HepG2 (cell line): ENCODE results near the gene ZNF616. TPM values are rescaled to one million over a fixed set of nuclear protein-coding genes. Genes with fewer than 3 reads are reported as not detected.

Source experiments
- ARNT2 ChIP-seq: sonication (generic); formaldehyde crosslinking; IDR thresholded peaks from 2 replicates; pipeline ENCODE4 v1.8.0; 2022; ENCODE audit warnings: mild to moderate bottlenecking, low read depth, missing genetic modification reagents, moderate library complexity
- BCL6 ChIP-seq: IDR thresholded peaks from 2 replicates; pipeline ENCODE4 v1.6.1; 2016; ENCODE audit warnings: missing genetic modification reagents, missing compliant biosample characterization
- CEBPG ChIP-seq: IDR thresholded peaks from 2 replicates; pipeline ENCODE4 v1.6.1; 2016
- FOXP4 ChIP-seq: sonication (generic); formaldehyde crosslinking; IDR thresholded peaks from 2 replicates; pipeline ENCODE4 v1.4.0; 2020; ENCODE audit warnings: missing genetic modification reagents
- GTF2F1 ChIP-seq: fragments of 150-350 bp; IDR thresholded peaks from 2 replicates; pipeline ENCODE4 v1.6.1; 2014; ENCODE audit warnings: low read length
- MATR3 ChIP-seq: sonication (generic); formaldehyde crosslinking; IDR thresholded peaks from 2 replicates; pipeline ENCODE4 v1.4.0; 2020; ENCODE audit warnings: missing genetic modification reagents
- MIXL1 ChIP-seq: IDR thresholded peaks from 2 replicates; pipeline ENCODE4 v1.6.1; 2016
- MXI1 ChIP-seq: IDR thresholded peaks from 3 replicates; pipeline ENCODE4 v1.6.1; 2012; ENCODE audit warnings: low read depth, low read length, inconsistent platforms, borderline replicate concordance
- RBAK ChIP-seq: sonication (generic); formaldehyde crosslinking; IDR thresholded peaks from 2 replicates; pipeline ENCODE4 v1.5.1; 2020; ENCODE audit warnings: mild to moderate bottlenecking, missing genetic modification reagents
- RBFOX2 ChIP-seq: fragments of 200-400 bp; formaldehyde crosslinking; IDR thresholded peaks from 2 replicates; pipeline ENCODE4 v1.6.1; 2017; ENCODE audit warnings: low read depth, mild to moderate bottlenecking, low read length
- SETDB1 ChIP-seq: sonication (generic); formaldehyde crosslinking; IDR thresholded peaks from 2 replicates; pipeline ENCODE4 v1.5.1; 2020; ENCODE audit warnings: missing genetic modification reagents, mild to moderate bottlenecking, borderline replicate concordance
- SP140L ChIP-seq: sonication (generic); formaldehyde crosslinking; IDR thresholded peaks from 2 replicates; pipeline ENCODE4 v1.4.0; 2020; ENCODE audit warnings: missing genetic modification reagents, borderline replicate concordance
- ZNF580 ChIP-seq: IDR thresholded peaks from 2 replicates; pipeline ENCODE4 v1.6.1; 2016; ENCODE audit warnings: low read depth, borderline replicate concordance
- ZNF687 ChIP-seq: sonication (generic); formaldehyde crosslinking; IDR thresholded peaks from 2 replicates; pipeline ENCODE4 v1.5.1; 2020; ENCODE audit warnings: mild to moderate bottlenecking, missing genetic modification reagents, moderate library complexity
- ZNF841 ChIP-seq: sonication (generic); formaldehyde crosslinking; IDR thresholded peaks from 2 replicates; pipeline ENCODE4 v1.8.1; 2023; ENCODE audit warnings: missing genetic modification reagents, borderline replicate concordance
- ZXDC ChIP-seq: sonication (generic); formaldehyde crosslinking; IDR thresholded peaks from 2 replicates; pipeline ENCODE4 v1.5.0; 2020; ENCODE audit warnings: mild to moderate bottlenecking, missing genetic modification reagents
- polyA plus RNA-seq, 8 experiments: library from polyadenylated mRNA; depleted of rRNA in 3 of 8; stranded (reverse) in 7 of 8; unstranded in 1 of 8; fragments of >200 nt; fragmentation: Illumina TruSeq in 4 of 8; extraction: Trizol in 4 of 8; gene quantifications; 2 replicates each; pipeline versions ENCODE4 v1.2.1 to v1.2.3, GENCODE V29; 2011 to 2016; ENCODE audit warnings: low read depth in 4 of 8, missing spikeins in 1 of 8, mixed read lengths in 1 of 8; ENCODE audit not compliant: insufficient read depth in 1 of 8
- total RNA-seq, 5 experiments: library from RNA; depleted of rRNA; stranded (reverse); fragments of >200 nt; fragmentation: Illumina TruSeq; extraction: Trizol; gene quantifications; 2 replicates each; pipeline ENCODE4 v1.2.3, GENCODE V29; 2016; ENCODE audit warnings: low read depth in 1 of 5

ZNF616 gene
- total and polyA plus RNA-seq, 2 of the 13 experiments (the other 11 are each of a cell fraction or from before 2014, with no cell fraction given), result 2.2 to 10.4 TPM

- TF ChIP-seq ZNF687 (CRISPR knock-in tag), result peak; percentile 65
- TF ChIP-seq RBAK (CRISPR knock-in tag), result no peak
- TF ChIP-seq SETDB1 (CRISPR knock-in tag), result no peak
- 0 out of 2 replicates have a peak, but pooled peaks have one; percentile 13 for TF ChIP-seq FOXP4 (CRISPR knock-in tag)
- TF ChIP-seq GTF2F1, result 0 out of 2 replicates have a peak, but pooled peaks have one; percentile 43
- no peak for TF ChIP-seq CEBPG
- 0 out of 2 replicates have a peak, but pooled peaks have one; percentile 38 for TF ChIP-seq ZXDC (CRISPR knock-in tag)
- 0 out of 2 replicates have a peak, but pooled peaks have one; percentile 37 for TF ChIP-seq ARNT2
- peak; percentile 26; the same call in 1 of the 3 replicates for TF ChIP-seq MXI1
- TF ChIP-seq MATR3, result no peak
- TF ChIP-seq RBFOX2, result peak; percentile 68
- TF ChIP-seq BCL6 (CRISPR knock-in tag), result no peak
- TF ChIP-seq ZNF841, result no peak
- no peak for TF ChIP-seq SP140L (CRISPR knock-in tag)
- 0 out of 2 replicates have a peak, but pooled peaks have one; percentile 74 for TF ChIP-seq ZNF580
- no peak for TF ChIP-seq MIXL1 (CRISPR knock-in tag)
These were observed 44.3 kb downstream of the ZNF616 start, which contains the start of gene ZNF841 (continued) for GRCh38 chr19:52095172-52096014.
